Neutrophil (primary cell): ENCODE measurements around the gene OTUD4.
"Not testable (repeated sequence)": the region's sequence is repeated elsewhere in the genome, so short reads cannot be mapped to it uniquely, and the experiment has no call there.

Experiments used
- H3K27ac ChIP-seq: fragments of 200-600 bp; sonication (generic); 2 replicates; pipeline ENCODE4 v1.5.1; 2016; ENCODE audit warnings: mild to moderate bottlenecking, moderate library complexity
- H3K27me3 ChIP-seq: fragments of 200-600 bp; sonication (generic); 2 replicates; pipeline ENCODE4 v1.6.0; 2016; ENCODE audit warnings: mild to moderate bottlenecking
- H3K36me3 ChIP-seq: fragments of 200-600 bp; sonication (generic); 2 replicates; pipeline ENCODE4 v1.5.1; 2017
- H3K4me1 ChIP-seq, 2 experiments: fragments of 200-600 bp in 1 of 2; sonication (generic) in 1 of 2; 1 replicate in 1 of 2; 2 replicates in 1 of 2; pipeline versions ENCODE4 v1.5.1 to v1.6.1; 2013 to 2016; ENCODE audit warnings: low read depth in 1 of 2, low read length in 1 of 2, mild to moderate bottlenecking in 1 of 2, moderate library complexity in 1 of 2; ENCODE audit not compliant: control insufficient read depth in 1 of 2, insufficient read depth in 1 of 2
- H3K4me3 ChIP-seq, 2 experiments: fragments of 200-600 bp in 1 of 2; sonication (generic) in 1 of 2; 1 replicate in 1 of 2; 2 replicates in 1 of 2; pipeline ENCODE4 v1.5.1; 2013 to 2016; ENCODE audit warnings: low read depth in 1 of 2, low read length in 1 of 2, mild to moderate bottlenecking in 1 of 2, moderate library complexity in 1 of 2
- H3K9me3 ChIP-seq: fragments of 200-600 bp; sonication (generic); 2 replicates; pipeline ENCODE4 v1.5.1; 2016
- CTCF ChIP-seq: fragments of 200-600 bp; sonication (generic); IDR thresholded peaks from 2 replicates; pipeline ENCODE4 v1.5.1; 2016; ENCODE audit warnings: antibody characterized with exemption

OTUD4 gene, protein sequence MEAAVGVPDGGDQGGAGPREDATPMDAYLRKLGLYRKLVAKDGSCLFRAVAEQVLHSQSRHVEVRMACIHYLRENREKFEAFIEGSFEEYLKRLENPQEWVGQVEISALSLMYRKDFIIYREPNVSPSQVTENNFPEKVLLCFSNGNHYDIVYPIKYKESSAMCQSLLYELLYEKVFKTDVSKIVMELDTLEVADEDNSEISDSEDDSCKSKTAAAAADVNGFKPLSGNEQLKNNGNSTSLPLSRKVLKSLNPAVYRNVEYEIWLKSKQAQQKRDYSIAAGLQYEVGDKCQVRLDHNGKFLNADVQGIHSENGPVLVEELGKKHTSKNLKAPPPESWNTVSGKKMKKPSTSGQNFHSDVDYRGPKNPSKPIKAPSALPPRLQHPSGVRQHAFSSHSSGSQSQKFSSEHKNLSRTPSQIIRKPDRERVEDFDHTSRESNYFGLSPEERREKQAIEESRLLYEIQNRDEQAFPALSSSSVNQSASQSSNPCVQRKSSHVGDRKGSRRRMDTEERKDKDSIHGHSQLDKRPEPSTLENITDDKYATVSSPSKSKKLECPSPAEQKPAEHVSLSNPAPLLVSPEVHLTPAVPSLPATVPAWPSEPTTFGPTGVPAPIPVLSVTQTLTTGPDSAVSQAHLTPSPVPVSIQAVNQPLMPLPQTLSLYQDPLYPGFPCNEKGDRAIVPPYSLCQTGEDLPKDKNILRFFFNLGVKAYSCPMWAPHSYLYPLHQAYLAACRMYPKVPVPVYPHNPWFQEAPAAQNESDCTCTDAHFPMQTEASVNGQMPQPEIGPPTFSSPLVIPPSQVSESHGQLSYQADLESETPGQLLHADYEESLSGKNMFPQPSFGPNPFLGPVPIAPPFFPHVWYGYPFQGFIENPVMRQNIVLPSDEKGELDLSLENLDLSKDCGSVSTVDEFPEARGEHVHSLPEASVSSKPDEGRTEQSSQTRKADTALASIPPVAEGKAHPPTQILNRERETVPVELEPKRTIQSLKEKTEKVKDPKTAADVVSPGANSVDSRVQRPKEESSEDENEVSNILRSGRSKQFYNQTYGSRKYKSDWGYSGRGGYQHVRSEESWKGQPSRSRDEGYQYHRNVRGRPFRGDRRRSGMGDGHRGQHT

DNA sequence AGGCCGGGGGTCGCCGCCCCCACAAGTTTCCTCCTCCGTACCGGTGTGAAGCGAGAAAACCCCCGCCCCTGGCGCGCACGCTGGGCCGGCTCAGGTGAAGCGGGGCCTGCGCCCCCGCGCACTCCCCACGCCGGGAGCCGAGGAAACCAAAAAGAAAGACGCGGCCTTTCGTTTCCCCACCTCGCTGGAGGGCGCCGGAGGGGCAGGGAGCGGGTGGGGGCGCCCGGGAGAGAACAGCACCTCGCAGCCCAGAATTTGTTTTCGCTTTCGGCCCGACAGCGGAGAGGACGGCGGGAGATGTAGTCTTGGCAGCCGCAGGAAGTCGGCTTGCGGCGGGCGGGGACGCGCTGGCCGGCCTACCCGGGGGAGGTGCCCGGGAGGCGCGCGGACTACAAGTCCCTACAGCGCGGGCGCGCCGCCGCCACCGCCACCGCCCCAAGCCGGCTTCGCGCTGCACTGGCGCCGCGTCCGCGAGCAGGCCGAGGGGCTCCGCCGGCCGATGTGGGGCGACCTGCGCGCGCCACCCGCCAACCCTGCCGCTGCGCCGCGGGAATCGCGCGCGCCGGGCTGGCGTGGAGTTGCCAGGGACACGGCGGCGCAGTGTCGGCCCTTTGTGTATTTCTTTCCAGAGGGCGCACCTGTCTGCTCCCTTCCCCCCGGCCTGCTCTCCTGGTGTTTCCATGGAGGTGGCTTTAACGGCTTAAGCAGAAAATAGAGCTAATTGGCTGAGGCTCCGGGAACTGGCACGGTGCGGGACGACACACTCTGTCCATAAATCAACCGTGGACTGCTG is at the start of gene OTUD4:
Gene OTUD4 (minus strand): TSS at position 292 of the 793 bp plus-strand sequence. CDS start 616 bp downstream, outside the sequence.
- Histone ChIP-seq H3K9me3 (no peaks in the 10 kb centered on the region), H3K36me3 (no peaks in the 10 kb centered on the region), H3K27ac (peak within 1 kb of the TSS; percentile 90), H3K4me1 (peaks cover 31 to 35% of the 10 kb centered on the region in 2 experiments), H3K27me3 (no peaks in the 10 kb centered on the region), H3K4me3 (peak within 1 kb of the TSS; percentile 88 to 99)
- TF ChIP-seq CTCF: no peak

DNA sequence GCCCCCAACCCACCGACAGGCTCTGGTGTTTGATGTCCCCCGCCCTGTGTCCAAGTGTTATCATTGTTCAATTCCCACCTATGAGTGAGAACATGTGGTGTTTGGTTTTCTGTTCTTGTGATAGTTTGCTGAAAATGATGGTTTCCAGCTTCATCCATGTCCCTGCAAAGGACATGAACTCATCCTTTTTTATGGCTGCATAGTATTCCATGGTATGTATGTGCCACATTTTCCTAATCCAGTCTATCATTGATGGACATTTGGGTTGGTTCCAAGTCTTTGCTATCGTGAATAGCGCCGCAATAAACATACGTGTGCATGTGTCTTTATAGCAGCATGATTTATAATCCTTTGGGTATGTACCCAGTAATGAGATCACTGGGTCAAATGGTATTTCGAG is 42.8 kb upstream of the OTUD4 start:
- H3K4me1 ChIP-seq, H3K9me3 ChIP-seq, H3K27me3 ChIP-seq, H3K27ac ChIP-seq, H3K4me3 ChIP-seq, H3K36me3 ChIP-seq: not testable (repeated sequence)

DNA sequence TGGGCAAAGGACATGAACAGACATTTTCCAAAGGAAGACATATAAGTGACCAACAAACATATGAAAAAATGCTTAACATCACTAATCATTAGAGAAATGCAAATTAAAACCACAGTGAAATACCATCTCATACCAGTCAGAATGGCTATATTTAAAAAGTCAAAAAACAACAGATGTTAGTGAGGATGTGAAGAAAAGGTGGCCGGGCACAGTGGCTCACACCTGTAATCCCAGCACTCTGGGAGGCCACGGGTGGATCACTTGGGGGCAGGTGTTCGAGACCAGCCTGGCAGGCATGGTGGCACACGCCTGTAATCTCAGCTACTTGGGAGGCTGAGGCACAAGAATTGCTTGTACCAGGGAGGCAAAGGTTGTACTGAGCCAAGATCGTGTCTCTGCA is 41.1 kb upstream of the OTUD4 start:
- H3K4me3 ChIP-seq, H3K36me3 ChIP-seq, H3K27ac ChIP-seq, H3K9me3 ChIP-seq, H3K4me1 ChIP-seq, H3K27me3 ChIP-seq: not testable (repeated sequence)

DNA sequence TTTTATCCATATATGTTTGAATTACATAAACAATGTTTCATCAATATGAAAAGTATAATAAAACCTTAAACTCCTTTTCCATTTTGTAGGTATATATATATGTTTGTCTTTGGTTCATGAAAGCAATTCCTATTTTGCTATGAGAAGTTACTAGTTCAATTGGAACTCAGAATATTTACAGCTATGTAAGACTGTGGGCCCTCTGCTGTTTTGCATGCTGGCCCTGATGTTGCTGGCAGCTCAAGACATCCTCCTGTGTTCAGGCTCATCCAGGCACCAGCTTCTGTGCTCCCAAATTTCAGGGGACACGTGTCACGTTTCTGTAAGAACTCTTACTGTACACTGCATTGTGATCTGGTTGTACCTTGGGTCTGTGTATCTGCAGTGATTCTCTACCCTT is 38.7 kb upstream of the OTUD4 start:
- Histone ChIP-seq H3K36me3 (no peaks in the 10 kb centered on the region), H3K27me3 (no peaks in the 10 kb centered on the region), H3K4me3 (no peak overlapping the region), H3K27ac (no peak overlapping the region), H3K4me1 (no peaks in the 10 kb centered on the region), H3K9me3 (no peaks in the 10 kb centered on the region)
- no peak for TF ChIP-seq CTCF

DNA sequence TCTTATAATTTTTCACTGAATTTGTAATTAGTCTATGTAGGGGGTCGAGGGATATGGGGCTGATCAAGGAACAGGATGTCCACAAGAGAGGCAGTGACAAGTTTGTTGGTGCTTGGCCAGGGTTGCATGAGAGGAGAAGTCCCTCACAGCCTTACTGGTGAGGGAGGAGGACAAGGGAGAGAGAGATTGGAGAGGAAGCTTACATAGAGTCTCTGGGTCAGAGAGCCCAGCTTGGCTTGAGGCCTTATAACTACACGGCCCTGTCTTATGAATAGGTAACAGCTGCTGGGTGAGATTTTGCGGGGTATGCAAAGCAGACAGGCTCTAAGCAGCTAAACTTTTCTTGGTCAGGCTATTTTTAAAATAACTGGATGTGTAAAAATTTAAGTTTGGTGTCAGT is 37.9 kb upstream of the OTUD4 start:
- Histone ChIP-seq H3K27me3 (no peaks in the 10 kb centered on the region), H3K9me3 (no peaks in the 10 kb centered on the region), H3K27ac (no peak overlapping the region), H3K4me3 (no peak overlapping the region), H3K36me3 (no peaks in the 10 kb centered on the region), H3K4me1 (no peaks in the 10 kb centered on the region)
- no peak for TF ChIP-seq CTCF

GRCh38 chr4:145217349-145217748 is 37.0 kb upstream of the OTUD4 start:
- no peaks in the 10 kb centered on the region for H3K9me3 ChIP-seq
- H3K36me3 ChIP-seq: no peaks in the 10 kb centered on the region
- no peak overlapping the region for H3K27ac ChIP-seq
- TF ChIP-seq CTCF: no peak
- H3K27me3 ChIP-seq: no peaks in the 10 kb centered on the region
- no peaks in the 10 kb centered on the region for H3K4me1 ChIP-seq
- H3K4me3 ChIP-seq: no peak overlapping the region
